ENCODE measurements around the gene MYO10. TPM values are rescaled to one million over a fixed set of nuclear protein-coding genes. Genes with fewer than 3 reads are reported as not detected.

MYO10 gene
- total and polyA plus RNA-seq, 2 donors (not counting 3 experiments of a cell fraction or from before 2014, with no cell fraction given): 36.0 to 148 TPM

- ChIA-PET CTCF (interaction anchor here (2.1 kb wide), 1 partner anchor 413 kb away, joined by 10 read pairs; no protein-coding TSS in a partner anchor), POLR2A (no interaction called here)
- H3K4me2 ChIP-seq (ENCODE audit: insufficient read depth, low read length): no peak overlapping the region
- H3K36me3 ChIP-seq (ENCODE audit: control insufficient read depth in 2 of 2, extremely low read depth in 1 of 2, insufficient read depth in 2 of 2, low read length in 2 of 2): peaks cover 16 to 27% of the 10 kb centered on the region in 2 experiments
- DNase-seq (ENCODE audit: low read depth, low spot score): no peak
- H3K4me3 ChIP-seq (replicated peaks in 1 of 3; ENCODE audit: insufficient read depth in 1 of 3, low read depth in 1 of 3, low read length in 3 of 3): no peak overlapping the region
- H3K9me3 ChIP-seq (replicated peaks; ENCODE audit: control insufficient read depth, insufficient read depth, low read length): no peaks in the 10 kb centered on the region
- intact Hi-C loops (cut with micrococcal nuclease): no loop called here
- H3K79me2 ChIP-seq (ENCODE audit: control insufficient read depth, insufficient read depth, low read length): peaks cover 27% of the 10 kb centered on the region
- no peak overlapping the region for H3K27ac ChIP-seq (ENCODE audit: insufficient read depth, low read depth, low read length)
- H3K4me1 ChIP-seq (ENCODE audit: control insufficient read depth, extremely low read depth, insufficient read depth, low read length): peaks cover 7% of the 10 kb centered on the region
- no peaks in the 10 kb centered on the region for H4K20me1 ChIP-seq (replicated peaks; ENCODE audit: control insufficient read depth, extremely low read depth, insufficient read depth, low read length)
- TF ChIP-seq CTCF (IDR thresholded peaks at IDR 0.05; ENCODE audit: extremely low read depth in 1 of 2, insufficient read depth in 1 of 2, low read depth in 1 of 2, low read length in 2 of 2): no peak
- no peak for TF ChIP-seq POLR2A (IDR thresholded peaks at IDR 0.05; ENCODE audit: low read depth, low read length)
- no peak for FAIRE-seq
- no TSS peak for BruUV-seq (replicated peaks)
- H3K27me3 ChIP-seq (ENCODE audit: control insufficient read depth in 2 of 2, insufficient read depth in 2 of 2, low read length in 2 of 2): no peaks in the 10 kb centered on the region
- no peak overlapping the region for H2AFZ ChIP-seq (ENCODE audit: low read depth, low read length)
- dilution Hi-C loops (cut with MboI; ENCODE audit: extremely low pct_ligation_motif_present, low sequenced_read_pairs): loop anchor here (25.0 kb wide), 1 partner anchor 410 kb away; no protein-coding TSS in a partner anchor
- no peak overlapping the region for H3K9ac ChIP-seq (replicated peaks; ENCODE audit: extremely low read depth, insufficient read depth, low read length)
- no peaks in the 10 kb centered on the region for H3K9me1 ChIP-seq (replicated peaks; ENCODE audit: control insufficient read depth, extremely low read depth, insufficient read depth, low read length)
These were observed 158.7 kb downstream of the MYO10 start for GRCh38 chr5:16777432-16777831.

GRCh38 chr5:16776611-16777251 is 159.4 kb downstream of the MYO10 start:
- no peak overlapping the region for H3K9ac ChIP-seq (replicated peaks; ENCODE audit: extremely low read depth, insufficient read depth, low read length)
- CTCF ChIA-PET: interaction anchor here (0.9 to 2.1 kb wide), 5 partner anchors 11 to 425 kb away, joined by 3 to 10 read pairs (median 4); no protein-coding TSS in a partner anchor
- no peak overlapping the region for H3K27ac ChIP-seq (ENCODE audit: insufficient read depth, low read depth, low read length)
- no peak overlapping the region for H3K4me3 ChIP-seq (replicated peaks in 1 of 3; ENCODE audit: insufficient read depth in 1 of 3, low read depth in 1 of 3, low read length in 3 of 3)
- no peaks in the 10 kb centered on the region for H4K20me1 ChIP-seq (replicated peaks; ENCODE audit: control insufficient read depth, extremely low read depth, insufficient read depth, low read length)
- dilution Hi-C loops (cut with MboI; ENCODE audit: extremely low pct_ligation_motif_present, low sequenced_read_pairs): loop anchor here (25.0 kb wide), 1 partner anchor 411 kb away; no protein-coding TSS in a partner anchor
- FAIRE-seq: no peak
- POLR2A ChIA-PET: no interaction called here
- intact Hi-C loops (cut with micrococcal nuclease): no loop called here
- no peak for TF ChIP-seq FOS (IDR thresholded peaks at IDR 0.05; ENCODE audit: borderline replicate concordance, insufficient read depth, low read length)
- TF ChIP-seq CTCF (IDR thresholded peaks at IDR 0.05; ENCODE audit: extremely low read depth in 1 of 2, insufficient read depth in 1 of 2, low read depth in 1 of 2, low read length in 2 of 2): peak in 1 of 2 donors; percentile 14
- peaks cover 7% of the 10 kb centered on the region for H3K4me1 ChIP-seq (ENCODE audit: control insufficient read depth, extremely low read depth, insufficient read depth, low read length)
- no peaks in the 10 kb centered on the region for H3K9me1 ChIP-seq (replicated peaks; ENCODE audit: control insufficient read depth, extremely low read depth, insufficient read depth, low read length)
- H2AFZ ChIP-seq (ENCODE audit: low read depth, low read length): no peak overlapping the region
- no peak for DNase-seq (ENCODE audit: low read depth, low spot score)
- H3K36me3 ChIP-seq (ENCODE audit: control insufficient read depth in 2 of 2, extremely low read depth in 1 of 2, insufficient read depth in 2 of 2, low read length in 2 of 2): peaks cover 11 to 21% of the 10 kb centered on the region in 2 experiments
- peaks cover 21% of the 10 kb centered on the region for H3K79me2 ChIP-seq (ENCODE audit: control insufficient read depth, insufficient read depth, low read length)
- H3K9me3 ChIP-seq (replicated peaks; ENCODE audit: control insufficient read depth, insufficient read depth, low read length): no peaks in the 10 kb centered on the region
- H3K4me2 ChIP-seq (ENCODE audit: insufficient read depth, low read length): no peak overlapping the region
- BruUV-seq (replicated peaks): no TSS peak
- H3K27me3 ChIP-seq (ENCODE audit: control insufficient read depth in 2 of 2, insufficient read depth in 2 of 2, low read length in 2 of 2): no peaks in the 10 kb centered on the region
